Psoas muscle (tissue), 8 donors: ENCODE data around the gene CCDC88C. TPM values are rescaled to one million over a fixed set of nuclear protein-coding genes. Genes with fewer than 3 reads are reported as not detected.

Experiments
- ATAC-seq, 4 donors: fragments of 200-7000 bp; cut with Tn5 transposase; one replicate each; pipeline ENCODE4 v1.9.1; 2020; ENCODE audit warnings: moderate library complexity in 3 of 4, mild to moderate bottlenecking in 2 of 4
- DNase-seq, 2 donors: peaks; one replicate each; pipeline ENCODE4 v3.0.0-alpha.2; 2020
- H3K27ac ChIP-seq: fragments of 200-600 bp; one replicate; pipeline ENCODE4 v1.8.0; 2022
- H3K27me3 ChIP-seq, 3 donors: fragments of 200-600 bp in 1 of 3; one replicate each; pipeline versions ENCODE4 v1.6.1 to v1.8.0; 2013 to 2022; ENCODE audit warnings: low read length in 2 of 3, mild to moderate bottlenecking in 2 of 3, moderate library complexity in 1 of 3; ENCODE audit not compliant: insufficient read depth in 3 of 3
- H3K36me3 ChIP-seq, 2 donors: fragments of 200-600 bp in 1 of 2; one replicate each; pipeline versions ENCODE4 v1.6.1 to v1.8.0; 2013 to 2022; ENCODE audit warnings: low read depth in 1 of 2, mild to moderate bottlenecking in 1 of 2, moderate library complexity in 1 of 2; ENCODE audit not compliant: insufficient read depth in 1 of 2
- H3K4me1 ChIP-seq: fragments of 200-600 bp; one replicate; pipeline ENCODE4 v1.8.0; 2022
- H3K4me3 ChIP-seq: fragments of 200-600 bp; one replicate; pipeline ENCODE4 v1.8.0; 2022; ENCODE audit warnings: mild to moderate bottlenecking
- H3K9me3 ChIP-seq: fragments of 200-600 bp; one replicate; pipeline ENCODE4 v1.8.0; 2022
- WGBS, 3 donors: extraction: QIAGEN DNeasy Blood & Tissue Kit; methylation state at CpG; one replicate each; pipeline versions ENCODE4 v1.1.6 to v1.1.7; 2013; 5-methylcytosine and 5-hydroxymethylcytosine counted together
- intact Hi-C, 2 donors: fragments of 100-400 bp; cut with DNase I; formaldehyde crosslinking; loops; one replicate each; pipeline versions ENCODE4 v1.11.0 to v1.14.2; 2022
- polyA plus RNA-seq, 3 donors: library from polyadenylated mRNA; stranded (reverse); fragments of 200-250 nt; gene quantifications; one replicate each; pipeline ENCODE4 v1.2.3, GENCODE V29; 2013
- total RNA-seq, 4 donors: library from RNA; stranded (reverse); fragmentation: NEBNext Ultra II Directional in 2 of 4; extraction: Animal tissue kit (Norgen Biotek cat#: 25700) in 2 of 4; gene quantifications; one replicate each; pipeline versions ENCODE4 v1.2.1 to v1.2.4, GENCODE V29; 2021 to 2023
- TF ChIP-seq, protein P1 (sequence below): fragments of 200-600 bp; IDR thresholded peaks from one replicate; pipeline ENCODE4 v1.8.0; 2022; ENCODE audit warnings: antibody characterized with exemption
- donor health status: healthy with polysubstance abuse.
- donor health status: DM: no; HTN: no; CAD: no; lungs with moderate emphysema.
- donor health status: Bipolar disorder and iron deficiency.
- donor health status: healthy.
- donor health status: DM: yes; HTN: yes; CAD: no.
- donor health status: DM: no; HTN: no; CAD: no.
- donor health status: DM: no; HTN: no; CAD: no.
- donor health status: DM: yes; HTN: yes; CAD: no.

The CCDC88C gene
- total and polyA plus RNA-seq, 7 donors: 0.49 to 3.9 (median 2.4) TPM

DNA sequence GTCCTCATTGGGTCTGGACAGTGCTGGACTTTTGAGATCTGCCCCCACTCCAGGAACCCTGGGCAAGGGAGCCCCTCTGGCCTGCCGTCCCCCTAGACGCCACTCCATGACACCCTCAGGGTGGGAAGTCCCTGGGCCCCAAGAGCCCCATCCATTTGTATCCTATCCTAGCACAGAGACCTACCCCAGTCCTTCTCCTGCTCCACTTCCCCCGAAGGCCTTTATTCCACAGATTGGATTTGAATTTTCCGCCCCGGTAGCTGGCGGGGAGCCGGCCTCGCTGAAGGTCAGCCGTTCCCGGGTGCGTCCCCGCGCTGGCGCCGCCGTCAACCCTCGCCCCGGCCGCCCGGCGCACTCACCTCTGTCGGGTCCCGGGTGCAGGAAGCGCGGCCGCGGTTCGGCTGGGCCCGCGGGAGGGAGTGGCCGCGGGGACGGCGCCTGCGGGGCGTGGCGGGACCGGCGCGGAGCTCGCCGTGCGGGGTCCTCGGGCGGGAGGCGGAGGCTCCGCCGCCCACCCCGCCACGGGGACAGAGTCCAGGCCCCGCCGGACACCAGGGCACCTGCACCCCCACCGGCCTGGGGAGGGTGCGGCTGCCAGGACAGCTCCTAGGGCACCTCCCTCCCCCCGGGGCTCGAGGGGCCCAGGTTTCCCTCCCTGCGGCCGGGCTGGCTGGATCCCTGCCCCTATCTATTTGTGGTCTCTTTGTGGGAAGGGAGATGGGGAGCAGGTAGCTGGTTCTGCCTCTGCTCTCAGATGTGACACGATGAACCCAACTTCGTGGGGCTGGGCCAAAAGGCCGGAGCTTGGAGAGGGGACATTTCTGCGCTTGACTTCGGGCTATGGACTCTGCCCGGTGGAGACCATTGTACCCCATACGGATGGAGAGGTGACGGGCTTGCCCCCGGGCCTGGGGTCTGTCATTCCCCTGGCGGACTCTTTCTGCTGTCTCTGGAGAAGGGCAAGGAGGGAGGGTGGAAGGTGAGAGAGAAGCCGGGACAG lies 153.2 kb downstream of the CCDC88C start:
- peak in 3 of 4 donors; percentile 28 to 39 (median 33) for ATAC-seq
- 11 to 14% (median 11%) methylated on average over 59 to 69 of the region's 69 CpGs for WGBS, 3 donors
- Histone ChIP-seq H3K27me3 (peaks cover 0 to 40% (median 2%) of the 10 kb centered on the region in 3 donors), H3K4me1 (peaks cover 3% of the 10 kb centered on the region), H3K9me3 (peaks cover 5% of the 10 kb centered on the region), H3K27ac (no peak overlapping the region), H3K4me3 (peak overlapping the region; percentile 48), H3K36me3 (no peaks in the 10 kb centered on the region)
- intact Hi-C loops: no loop called here
- DNase-seq: peak; percentile 37 to 43
- TF ChIP-seq, protein P1, sequence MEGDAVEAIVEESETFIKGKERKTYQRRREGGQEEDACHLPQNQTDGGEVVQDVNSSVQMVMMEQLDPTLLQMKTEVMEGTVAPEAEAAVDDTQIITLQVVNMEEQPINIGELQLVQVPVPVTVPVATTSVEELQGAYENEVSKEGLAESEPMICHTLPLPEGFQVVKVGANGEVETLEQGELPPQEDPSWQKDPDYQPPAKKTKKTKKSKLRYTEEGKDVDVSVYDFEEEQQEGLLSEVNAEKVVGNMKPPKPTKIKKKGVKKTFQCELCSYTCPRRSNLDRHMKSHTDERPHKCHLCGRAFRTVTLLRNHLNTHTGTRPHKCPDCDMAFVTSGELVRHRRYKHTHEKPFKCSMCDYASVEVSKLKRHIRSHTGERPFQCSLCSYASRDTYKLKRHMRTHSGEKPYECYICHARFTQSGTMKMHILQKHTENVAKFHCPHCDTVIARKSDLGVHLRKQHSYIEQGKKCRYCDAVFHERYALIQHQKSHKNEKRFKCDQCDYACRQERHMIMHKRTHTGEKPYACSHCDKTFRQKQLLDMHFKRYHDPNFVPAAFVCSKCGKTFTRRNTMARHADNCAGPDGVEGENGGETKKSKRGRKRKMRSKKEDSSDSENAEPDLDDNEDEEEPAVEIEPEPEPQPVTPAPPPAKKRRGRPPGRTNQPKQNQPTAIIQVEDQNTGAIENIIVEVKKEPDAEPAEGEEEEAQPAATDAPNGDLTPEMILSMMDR: no peak

GRCh38 chr14:91263329-91263728 lies 154.3 kb downstream of the CCDC88C start:
- no peak for ATAC-seq
- Histone ChIP-seq H3K4me3 (no peak overlapping the region), H3K36me3 (no peaks in the 10 kb centered on the region)

DNA sequence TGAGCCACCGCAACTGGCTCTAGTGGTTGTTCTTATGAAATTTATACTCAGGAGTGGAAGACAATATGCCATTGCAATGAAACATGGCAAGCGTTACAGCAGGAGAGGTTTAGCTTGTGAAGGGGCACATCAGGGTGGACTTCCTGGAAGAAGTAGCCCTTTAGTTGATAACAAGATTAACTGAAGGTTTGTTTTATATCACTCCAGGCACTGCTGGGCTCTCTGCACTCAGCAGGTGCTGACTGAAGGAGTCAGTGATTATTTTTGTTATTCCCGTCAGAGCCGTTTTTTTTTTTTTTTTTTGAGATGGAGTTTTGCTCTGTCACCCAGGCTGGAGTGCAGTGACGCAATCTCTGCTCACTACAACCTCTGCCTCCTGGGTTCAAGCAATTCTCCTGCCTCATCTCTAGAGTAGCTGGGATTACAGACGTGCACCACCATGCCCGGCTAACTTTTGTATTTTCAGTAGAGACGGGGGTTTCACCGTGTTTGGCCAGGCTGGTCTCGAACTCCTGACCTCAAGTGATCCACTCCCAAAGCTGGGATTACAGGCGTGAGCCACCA lies 155.6 kb downstream of the CCDC88C start:
- Histone ChIP-seq H3K4me3 (no peak overlapping the region), H3K27ac (no peak overlapping the region), H3K4me1 (no peaks in the 10 kb centered on the region), H3K9me3 (peaks cover 5% of the 10 kb centered on the region), H3K27me3 (peaks cover 0 to 46% (median 7%) of the 10 kb centered on the region in 3 donors), H3K36me3 (no peaks in the 10 kb centered on the region)
- ATAC-seq: no peak
- intact Hi-C loops: no loop called here
- WGBS, 3 donors: 92 to 95% (median 93%) methylated on average over 11 of the region's 11 CpGs
- TF ChIP-seq, protein P1: no peak
- DNase-seq: no peak

More at GRCh38 chr14:91263329-91263728, 154.3 kb downstream of the CCDC88C start:
- Histone ChIP-seq H3K9me3 (peaks cover 5% of the 10 kb centered on the region), H3K27ac (no peak overlapping the region), H3K4me1 (no peaks in the 10 kb centered on the region), H3K27me3 (peaks cover 0 to 42% (median 5%) of the 10 kb centered on the region in 3 donors)
- TF ChIP-seq, protein P1: no peak
- intact Hi-C loops: no loop called here
- 98% methylated on average over 2 of the region's 2 CpGs for WGBS, 3 donors
- no peak for DNase-seq

- WGBS, 3 donors: 81 to 97% (median 95%) methylated on average over 5 of the region's 5 CpGs
- intact Hi-C loops: no loop called here
- H3K27ac ChIP-seq: no peak overlapping the region
- TF ChIP-seq, protein P1: no peak
- peaks cover 5% of the 10 kb centered on the region for H3K9me3 ChIP-seq
- H3K4me3 ChIP-seq: no peak overlapping the region
- H3K4me1 ChIP-seq: no peaks in the 10 kb centered on the region
- H3K36me3 ChIP-seq: no peaks in the 10 kb centered on the region
- no peak for DNase-seq
- H3K27me3 ChIP-seq: peaks cover 0 to 46% (median 7%) of the 10 kb centered on the region in 3 donors
- no peak for ATAC-seq
These were observed 156.5 kb downstream of the CCDC88C start for GRCh38 chr14:91261115-91261514.
